SK-N-SH treated with all-trans-retinoic acid at 6 μM for 48 hours (cell line): Measurements from ENCODE around the gene HSPG2.

Source experiments
- ATAC-seq: fragments of 200-7000 bp; cut with Tn5 transposase; 3 replicates; pipeline ENCODE4 v1.9.1; 2020; ENCODE audit warnings: mild to moderate bottlenecking, moderate library complexity
- ARNTL ChIP-seq: fragments of 450-650 bp; formaldehyde crosslinking; IDR thresholded peaks from 2 replicates; pipeline ENCODE4 v1.5.0; 2020; ENCODE audit warnings: low read depth, mild to moderate bottlenecking, moderate library complexity, borderline replicate concordance
- CSDC2 ChIP-seq: fragments of 250-450 bp; sonication (Bioruptor Pico); IDR thresholded peaks from 2 replicates; pipeline ENCODE4 v1.5.0; 2020; ENCODE audit warnings: mild to moderate bottlenecking, moderate library complexity
- ESRRG ChIP-seq: fragments of 250-450 bp; sonication (Bioruptor Pico); IDR thresholded peaks from 2 replicates; pipeline ENCODE4 v1.6.1; 2021; ENCODE audit warnings: mild to moderate bottlenecking
- OSR1 ChIP-seq: fragments of 250-450 bp; sonication (Bioruptor Pico); IDR thresholded peaks from 2 replicates; pipeline ENCODE4 v1.8.0; 2022; ENCODE audit warnings: moderate library complexity, mild to moderate bottlenecking, inconsistent platforms
- PPARA ChIP-seq: fragments of 250-450 bp; sonication (Bioruptor Pico); IDR thresholded peaks from 2 replicates; pipeline ENCODE4 v1.5.0; 2020; ENCODE audit warnings: mild to moderate bottlenecking, borderline replicate concordance
- RARB ChIP-seq: fragments of 250-450 bp; sonication (Bioruptor Pico); IDR thresholded peaks from 2 replicates; pipeline ENCODE4 v1.8.0; 2021; ENCODE audit warnings: mild to moderate bottlenecking, moderate library complexity
- TCF4 ChIP-seq: fragments of 250-450 bp; sonication (Bioruptor Pico); IDR thresholded peaks from 2 replicates; pipeline ENCODE4 v1.8.0; 2021; ENCODE audit warnings: mild to moderate bottlenecking, moderate library complexity, borderline replicate concordance
- ZC3H10 ChIP-seq: fragments of 250-450 bp; sonication (Bioruptor Pico); IDR thresholded peaks from 2 replicates; pipeline ENCODE4 v1.5.1; 2021; ENCODE audit warnings: mild to moderate bottlenecking, moderate library complexity
- ZFP3 ChIP-seq: fragments of 250-450 bp; sonication (Bioruptor Pico); IDR thresholded peaks from 2 replicates; pipeline ENCODE4 v1.5.0; 2020; ENCODE audit warnings: mild to moderate bottlenecking, moderate library complexity
- ZFP30 ChIP-seq: fragments of 450-650 bp; formaldehyde crosslinking; IDR thresholded peaks from 2 replicates; pipeline ENCODE4 v1.5.0; 2022; ENCODE audit warnings: mild to moderate bottlenecking, moderate library complexity
- ZNF565 ChIP-seq: fragments of 450-650 bp; formaldehyde crosslinking; conservative IDR thresholded peaks from 2 replicates; pipeline ENCODE4 v1.5.0; 2020; ENCODE audit warnings: low read depth, mild to moderate bottlenecking, moderate library complexity
- ZNF70 ChIP-seq: fragments of 450-650 bp; formaldehyde crosslinking; IDR thresholded peaks from 2 replicates; pipeline ENCODE4 v1.5.0; 2020; ENCODE audit warnings: mild to moderate bottlenecking, moderate library complexity
- ZNF8 ChIP-seq: fragments of 450-650 bp; formaldehyde crosslinking; IDR thresholded peaks from 2 replicates; pipeline ENCODE4 v1.5.0; 2020; ENCODE audit warnings: mild to moderate bottlenecking, moderate library complexity
- TF ChIP-seq, protein P1 (sequence below): fragments of 250-450 bp; sonication (Bioruptor Pico); IDR thresholded peaks from 2 replicates; pipeline ENCODE4 v1.5.0; 2020; ENCODE audit warnings: mild to moderate bottlenecking, moderate library complexity
- TF ChIP-seq, protein P2 (sequence below): fragments of 250-450 bp; sonication (Bioruptor Pico); IDR thresholded peaks from 2 replicates; pipeline ENCODE4 v1.5.1; 2021; ENCODE audit warnings: mild to moderate bottlenecking, moderate library complexity
- TF ChIP-seq, protein P3 (sequence below): fragments of 250-450 bp; sonication (Bioruptor Pico); IDR thresholded peaks from 2 replicates; pipeline ENCODE4 v1.5.1; 2020; ENCODE audit warnings: low read depth, mild to moderate bottlenecking, moderate library complexity

The HSPG2 gene

DNA sequence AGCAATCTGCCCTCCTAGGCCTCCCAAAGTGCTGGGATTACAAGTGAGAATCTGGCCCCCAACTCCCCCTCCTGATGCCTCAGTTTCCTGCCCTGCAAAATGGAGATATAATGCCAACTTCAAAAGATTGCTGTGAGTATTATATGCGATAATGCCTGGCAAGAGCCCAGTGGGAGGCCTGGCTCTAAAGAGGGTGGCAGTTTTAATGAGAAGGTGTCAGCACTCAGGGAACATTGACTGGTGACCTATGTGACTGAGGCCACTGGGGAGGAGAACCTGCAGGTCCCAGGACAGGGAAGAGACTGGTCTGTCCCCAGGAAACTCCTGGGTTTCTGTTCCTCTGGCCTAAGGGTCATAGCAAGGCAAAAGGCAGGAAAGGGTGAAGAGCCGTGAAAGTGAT, 11.0 kb downstream of the HSPG2 start:
- ATAC-seq = no peak
- TF ChIP-seq RARB = no peak
- TF ChIP-seq CSDC2 (CRISPR knock-in tag) = no peak

DNA sequence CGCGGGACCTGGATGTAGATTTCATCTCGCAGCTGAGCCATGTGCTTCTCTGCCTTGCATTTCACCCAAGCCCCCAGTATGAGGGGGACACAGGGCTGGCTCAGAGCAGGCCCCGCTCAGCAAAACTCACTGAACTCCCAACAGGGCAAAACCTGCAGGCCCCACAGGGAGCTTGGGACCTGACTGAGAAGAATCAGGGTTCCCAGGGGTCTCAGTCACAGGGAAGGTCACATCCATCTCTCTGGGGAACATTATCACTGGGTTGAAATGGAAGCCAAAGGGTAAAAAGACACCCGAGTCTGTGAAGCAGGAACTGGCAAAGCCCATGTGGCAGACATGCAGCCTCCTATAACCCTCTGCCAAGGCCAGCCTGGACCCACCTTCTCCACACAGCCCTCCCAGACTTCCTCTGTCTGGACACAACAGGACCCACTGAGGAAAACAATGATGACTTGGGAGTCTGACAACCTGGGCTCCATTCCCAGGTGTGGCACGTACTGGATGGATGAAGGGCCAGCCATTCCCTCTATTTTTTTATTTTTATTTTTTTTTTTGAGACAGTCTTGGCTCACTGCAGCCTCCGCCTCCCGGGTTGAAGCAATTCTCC, 11.7 kb downstream of the HSPG2 start:
- ATAC-seq = no peak

DNA sequence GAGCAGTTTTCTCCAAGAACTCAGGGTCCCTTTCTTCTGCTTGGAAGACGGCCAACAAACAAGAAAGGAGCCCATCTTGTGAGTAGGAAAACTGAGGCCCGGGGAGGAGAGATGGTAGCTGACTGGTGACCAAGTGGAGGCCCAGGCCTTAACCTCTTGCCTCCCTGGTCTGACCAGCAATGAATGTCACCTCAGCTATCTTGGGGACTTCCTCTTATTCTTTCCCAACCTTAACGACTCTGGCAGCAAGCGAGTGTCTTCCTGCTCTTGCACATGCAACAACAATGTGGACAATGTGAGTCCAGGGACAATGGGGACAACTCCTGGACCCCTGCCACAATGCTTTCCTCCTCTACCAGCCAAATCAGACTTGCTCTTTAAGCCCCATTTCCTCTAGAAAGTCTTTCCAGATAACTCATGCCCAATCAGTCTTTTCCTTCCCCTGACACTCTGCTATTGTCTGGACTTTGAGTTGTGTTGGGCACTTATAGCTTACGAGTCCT, 12.6 kb downstream of the HSPG2 start:
- no peak for ATAC-seq
- no peak for TF ChIP-seq ZFP3
- TF ChIP-seq, protein P1, sequence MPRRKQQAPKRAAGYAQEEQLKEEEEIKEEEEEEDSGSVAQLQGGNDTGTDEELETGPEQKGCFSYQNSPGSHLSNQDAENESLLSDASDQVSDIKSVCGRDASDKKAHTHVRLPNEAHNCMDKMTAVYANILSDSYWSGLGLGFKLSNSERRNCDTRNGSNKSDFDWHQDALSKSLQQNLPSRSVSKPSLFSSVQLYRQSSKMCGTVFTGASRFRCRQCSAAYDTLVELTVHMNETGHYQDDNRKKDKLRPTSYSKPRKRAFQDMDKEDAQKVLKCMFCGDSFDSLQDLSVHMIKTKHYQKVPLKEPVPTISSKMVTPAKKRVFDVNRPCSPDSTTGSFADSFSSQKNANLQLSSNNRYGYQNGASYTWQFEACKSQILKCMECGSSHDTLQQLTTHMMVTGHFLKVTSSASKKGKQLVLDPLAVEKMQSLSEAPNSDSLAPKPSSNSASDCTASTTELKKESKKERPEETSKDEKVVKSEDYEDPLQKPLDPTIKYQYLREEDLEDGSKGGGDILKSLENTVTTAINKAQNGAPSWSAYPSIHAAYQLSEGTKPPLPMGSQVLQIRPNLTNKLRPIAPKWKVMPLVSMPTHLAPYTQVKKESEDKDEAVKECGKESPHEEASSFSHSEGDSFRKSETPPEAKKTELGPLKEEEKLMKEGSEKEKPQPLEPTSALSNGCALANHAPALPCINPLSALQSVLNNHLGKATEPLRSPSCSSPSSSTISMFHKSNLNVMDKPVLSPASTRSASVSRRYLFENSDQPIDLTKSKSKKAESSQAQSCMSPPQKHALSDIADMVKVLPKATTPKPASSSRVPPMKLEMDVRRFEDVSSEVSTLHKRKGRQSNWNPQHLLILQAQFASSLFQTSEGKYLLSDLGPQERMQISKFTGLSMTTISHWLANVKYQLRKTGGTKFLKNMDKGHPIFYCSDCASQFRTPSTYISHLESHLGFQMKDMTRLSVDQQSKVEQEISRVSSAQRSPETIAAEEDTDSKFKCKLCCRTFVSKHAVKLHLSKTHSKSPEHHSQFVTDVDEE (CRISPR knock-in tag) = no peak
- TF ChIP-seq, protein P2, sequence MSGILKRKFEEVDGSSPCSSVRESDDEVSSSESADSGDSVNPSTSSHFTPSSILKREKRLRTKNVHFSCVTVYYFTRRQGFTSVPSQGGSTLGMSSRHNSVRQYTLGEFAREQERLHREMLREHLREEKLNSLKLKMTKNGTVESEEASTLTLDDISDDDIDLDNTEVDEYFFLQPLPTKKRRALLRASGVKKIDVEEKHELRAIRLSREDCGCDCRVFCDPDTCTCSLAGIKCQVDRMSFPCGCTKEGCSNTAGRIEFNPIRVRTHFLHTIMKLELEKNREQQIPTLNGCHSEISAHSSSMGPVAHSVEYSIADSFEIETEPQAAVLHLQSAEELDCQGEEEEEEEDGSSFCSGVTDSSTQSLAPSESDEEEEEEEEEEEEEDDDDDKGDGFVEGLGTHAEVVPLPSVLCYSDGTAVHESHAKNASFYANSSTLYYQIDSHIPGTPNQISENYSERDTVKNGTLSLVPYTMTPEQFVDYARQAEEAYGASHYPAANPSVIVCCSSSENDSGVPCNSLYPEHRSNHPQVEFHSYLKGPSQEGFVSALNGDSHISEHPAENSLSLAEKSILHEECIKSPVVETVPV (CRISPR knock-in tag) = no peak

More for the DNA sequence above, 11.7 kb downstream of the HSPG2 start:
- TF ChIP-seq ARNTL (CRISPR knock-in tag) (no peak), RARB (no peak), ZNF565 (CRISPR knock-in tag) (no peak)
- TF ChIP-seq, all 23 proteins: peak for 0

DNA sequence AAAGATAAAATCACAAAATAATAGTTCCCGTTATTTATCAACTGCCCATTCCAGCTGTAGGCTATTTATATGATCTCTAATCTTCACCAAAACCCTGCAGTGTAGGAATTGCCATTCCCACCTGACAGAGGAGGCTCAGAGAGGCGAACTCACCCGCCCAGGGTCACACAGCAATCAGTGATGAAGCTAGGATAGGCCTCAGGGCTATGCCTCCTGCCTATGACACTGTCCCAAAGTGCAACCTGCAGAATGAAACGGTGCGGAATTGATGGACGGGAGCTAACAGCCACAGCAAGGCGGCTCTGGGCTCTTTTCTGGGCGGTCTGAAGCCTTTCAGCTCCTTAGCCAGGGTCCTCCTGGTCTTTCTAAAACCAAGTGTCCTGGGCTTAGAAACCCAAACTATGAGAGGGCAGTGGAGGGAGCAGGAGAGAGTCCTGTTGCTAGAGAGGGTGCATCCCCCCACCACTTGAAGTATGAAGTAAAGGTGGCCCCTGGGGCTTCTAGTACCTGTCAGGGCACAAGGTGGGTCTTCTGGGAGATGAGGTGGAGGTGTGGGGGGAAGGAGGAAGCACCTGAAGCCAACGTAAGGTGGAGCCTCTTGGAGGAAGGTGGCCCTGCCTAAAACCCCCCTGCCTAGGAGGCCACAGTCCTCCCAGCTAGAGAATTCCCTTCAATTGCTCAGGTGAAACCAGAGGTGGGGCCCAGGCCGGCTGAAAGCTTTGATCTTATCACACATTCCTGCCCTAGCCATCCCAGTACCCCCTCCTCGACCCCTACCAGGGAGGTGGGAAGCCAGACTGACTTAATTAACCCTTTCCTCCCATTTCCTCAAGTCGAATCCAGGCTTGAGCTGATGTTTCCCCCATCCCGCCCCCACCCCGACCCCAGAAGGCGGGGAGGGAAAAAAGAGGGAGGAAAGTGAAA, 14.8 kb downstream of the HSPG2 start:
- ATAC-seq = no peak
- TF ChIP-seq, protein P1 (CRISPR knock-in tag) = no peak
- no peak for TF ChIP-seq ZFP30 (CRISPR knock-in tag)
- no peak for TF ChIP-seq CSDC2 (CRISPR knock-in tag)
- TF ChIP-seq ZNF70 (CRISPR knock-in tag) = no peak
- no peak for TF ChIP-seq ESRRG (CRISPR knock-in tag)
- no peak for TF ChIP-seq ZNF565 (CRISPR knock-in tag)
- TF ChIP-seq RARB = no peak
- TF ChIP-seq, protein P3, sequence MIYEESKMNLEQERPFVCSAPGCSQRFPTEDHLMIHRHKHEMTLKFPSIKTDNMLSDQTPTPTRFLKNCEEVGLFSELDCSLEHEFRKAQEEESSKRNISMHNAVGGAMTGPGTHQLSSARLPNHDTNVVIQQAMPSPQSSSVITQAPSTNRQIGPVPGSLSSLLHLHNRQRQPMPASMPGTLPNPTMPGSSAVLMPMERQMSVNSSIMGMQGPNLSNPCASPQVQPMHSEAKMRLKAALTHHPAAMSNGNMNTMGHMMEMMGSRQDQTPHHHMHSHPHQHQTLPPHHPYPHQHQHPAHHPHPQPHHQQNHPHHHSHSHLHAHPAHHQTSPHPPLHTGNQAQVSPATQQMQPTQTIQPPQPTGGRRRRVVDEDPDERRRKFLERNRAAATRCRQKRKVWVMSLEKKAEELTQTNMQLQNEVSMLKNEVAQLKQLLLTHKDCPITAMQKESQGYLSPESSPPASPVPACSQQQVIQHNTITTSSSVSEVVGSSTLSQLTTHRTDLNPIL (CRISPR knock-in tag) = no peak
- no peak for TF ChIP-seq ZNF8
- no peak for TF ChIP-seq OSR1
- no peak for TF ChIP-seq TCF4
- TF ChIP-seq PPARA (CRISPR knock-in tag) = no peak
- no peak for TF ChIP-seq ZC3H10 (CRISPR knock-in tag)
